ENCODE data around the gene SLC18B1.

Gene SLC18B1
- 29.0 to 36.1 reads per million in 2 donors for total RNA-seq

- peak; percentile 39 for DNase-seq
These were observed at the start of gene SLC18B1 for GRCh38 chr6:132797951-132798868. SLC18B1 (minus strand) TSS chr6:132798637; CDS start chr6:132798456, 181 bp downstream.

- no peak for DNase-seq
These were observed 45.0 kb upstream of the SLC18B1 start for GRCh38 chr6:132843316-132844035.

GRCh38 chr6:132841966-132842365, 43.5 kb upstream of the SLC18B1 start:
- no peak for DNase-seq

GRCh38 chr6:132832891-132833290, 34.5 kb upstream of the SLC18B1 start:
- no peak for DNase-seq

DNA sequence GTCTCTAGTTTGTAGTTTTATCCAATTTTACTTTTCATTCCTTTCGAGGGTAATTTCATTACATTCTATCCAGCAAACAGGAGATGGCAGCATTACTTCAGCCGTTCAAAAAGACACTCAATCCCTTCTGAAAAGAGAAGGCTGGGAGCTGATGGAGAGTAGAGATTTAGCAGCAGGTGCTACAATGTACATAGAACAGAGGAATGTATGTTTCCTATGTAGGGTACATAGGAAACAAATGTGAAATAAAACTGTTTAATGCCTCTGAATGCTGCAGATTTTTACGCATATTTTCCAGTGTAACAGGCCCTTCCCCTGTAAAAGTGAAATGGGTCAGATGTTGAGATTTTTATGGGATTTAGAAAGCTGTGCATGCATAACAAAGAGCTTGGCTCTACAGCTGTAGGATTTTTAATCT, 31.9 kb upstream of the SLC18B1 start:
- no peak for DNase-seq

DNA sequence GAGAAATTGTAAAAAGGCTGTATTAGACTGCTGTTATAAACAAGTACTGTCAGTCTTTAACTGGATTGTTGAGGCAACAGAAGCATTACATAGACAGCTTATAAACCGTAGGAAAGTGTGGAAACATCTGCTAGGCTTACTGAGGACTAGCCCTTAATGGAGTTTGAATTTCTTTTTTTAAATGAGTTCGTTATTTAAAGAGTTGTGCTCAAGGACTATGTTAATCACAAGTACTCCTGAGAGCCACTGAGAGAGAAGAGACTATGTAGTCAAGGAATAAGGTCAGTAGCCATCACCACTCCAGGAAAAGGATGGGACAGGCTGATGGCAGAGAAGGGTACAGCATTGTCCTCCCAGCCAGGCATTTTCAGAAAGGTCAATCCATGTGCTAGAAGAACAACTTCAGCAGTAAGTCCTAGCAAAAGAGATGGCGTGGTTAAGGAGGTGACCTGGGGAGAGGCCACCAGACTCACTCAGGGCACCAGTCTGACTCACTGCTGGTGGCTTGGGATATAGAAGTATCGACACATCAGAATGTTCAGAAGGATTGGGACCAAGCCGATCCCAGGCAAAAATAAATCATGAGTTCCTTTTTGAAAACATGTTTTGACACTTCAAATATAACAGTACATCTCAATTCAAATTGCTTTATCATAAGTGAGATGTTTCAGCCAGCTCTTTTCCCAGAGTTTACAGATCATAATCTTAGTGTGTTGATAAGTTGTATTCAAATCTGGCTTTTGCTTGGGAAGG, 22.4 kb upstream of the SLC18B1 start:
- no peak for DNase-seq

- DNase-seq: no peak
These were observed 21.1 kb upstream of the SLC18B1 start for GRCh38 chr6:132819405-132820161.

DNA sequence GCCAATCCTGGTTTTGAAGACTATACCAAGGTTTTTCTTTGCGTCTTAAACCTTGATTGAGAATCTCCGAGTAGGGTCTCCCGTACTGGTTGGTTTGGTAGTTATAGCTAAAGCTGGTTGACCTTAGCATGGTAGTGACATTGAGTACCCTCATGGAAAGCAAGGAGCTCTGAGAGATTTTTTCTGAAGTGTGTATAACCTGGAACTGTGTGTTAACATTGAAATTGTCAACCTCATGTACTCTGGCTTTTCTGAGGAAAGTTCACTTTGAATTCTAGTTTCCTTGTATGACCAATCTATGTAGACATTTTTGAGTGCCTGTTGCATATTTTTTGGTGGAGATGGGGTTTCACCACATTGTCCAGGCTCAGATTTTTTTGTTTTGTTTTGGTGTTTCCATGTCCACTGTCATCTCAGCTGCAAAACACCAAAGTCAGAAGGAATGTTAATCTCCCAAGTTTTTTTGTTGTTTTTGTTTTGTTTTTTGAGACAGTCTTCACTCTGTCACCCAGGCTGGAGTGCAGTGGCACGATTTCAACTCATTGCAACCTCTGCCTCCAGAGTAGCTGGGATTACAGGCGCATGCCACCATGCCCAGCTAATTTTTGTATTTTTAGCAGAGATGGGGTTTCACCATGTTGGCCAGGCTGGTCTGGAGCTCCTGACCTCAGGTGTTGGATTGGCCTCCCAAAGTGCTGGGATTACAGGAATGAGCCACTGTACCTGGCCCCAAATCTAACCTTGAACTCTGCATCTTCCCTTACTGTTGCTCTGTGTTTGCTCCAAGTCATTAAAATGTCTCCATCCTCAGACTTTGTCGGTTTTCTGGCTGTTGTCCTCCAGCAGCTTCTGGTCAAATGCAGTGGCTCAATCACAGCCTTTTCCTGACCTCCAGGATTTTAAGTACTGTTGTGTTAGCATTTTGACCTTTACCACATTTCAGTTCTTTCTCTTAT, 20.2 kb upstream of the SLC18B1 start:
- DNase-seq: no peak

- no peak for DNase-seq
These were observed 19.3 kb upstream of the SLC18B1 start for GRCh38 chr6:132817554-132818403.

DNA sequence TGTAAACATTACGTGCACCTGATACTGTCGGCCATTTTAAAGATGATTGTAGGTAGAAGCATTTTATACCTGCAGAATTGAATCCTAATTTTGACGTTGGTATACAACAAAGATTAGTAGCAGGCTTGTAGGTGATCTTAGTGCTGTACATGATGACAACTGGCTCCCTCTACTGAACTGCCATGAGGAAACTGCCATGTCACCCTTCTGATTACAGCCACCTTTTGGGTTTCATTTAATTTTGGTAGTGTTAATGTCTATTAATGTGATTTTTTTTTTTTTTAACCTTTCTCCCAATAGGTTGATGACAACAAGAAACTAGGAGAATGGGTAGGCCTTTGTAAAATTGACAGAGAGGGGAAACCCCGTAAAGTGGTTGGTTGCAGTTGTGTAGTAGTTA, 18.2 kb upstream of the SLC18B1 start:
- DNase-seq: no peak

- DNase-seq: no peak
These were observed 16.5 kb upstream of the SLC18B1 start for GRCh38 chr6:132814716-132815570.

GRCh38 chr6:132813173-132813856, 14.9 kb upstream of the SLC18B1 start:
- DNase-seq: no peak

DNA sequence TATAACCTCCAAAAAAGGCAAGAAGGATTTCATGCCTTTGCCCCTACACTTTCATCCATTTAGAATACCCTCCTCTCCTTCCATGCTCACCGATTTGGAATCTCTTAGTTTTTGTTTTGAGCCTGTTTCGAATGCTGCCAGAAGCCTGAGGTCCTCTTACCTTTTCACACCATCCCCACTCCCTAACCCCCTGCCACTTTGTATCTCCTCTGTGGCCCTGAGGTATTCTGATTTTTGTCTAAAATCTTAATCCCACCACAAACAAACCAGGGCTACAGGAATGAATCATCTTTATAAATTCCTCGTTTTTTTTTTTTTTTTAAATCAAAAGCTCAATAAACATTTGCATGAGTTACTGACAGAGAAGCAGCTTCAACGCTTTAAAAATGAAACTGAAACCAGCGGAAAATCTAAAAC, 14.3 kb upstream of the SLC18B1 start:
- DNase-seq: no peak

DNA sequence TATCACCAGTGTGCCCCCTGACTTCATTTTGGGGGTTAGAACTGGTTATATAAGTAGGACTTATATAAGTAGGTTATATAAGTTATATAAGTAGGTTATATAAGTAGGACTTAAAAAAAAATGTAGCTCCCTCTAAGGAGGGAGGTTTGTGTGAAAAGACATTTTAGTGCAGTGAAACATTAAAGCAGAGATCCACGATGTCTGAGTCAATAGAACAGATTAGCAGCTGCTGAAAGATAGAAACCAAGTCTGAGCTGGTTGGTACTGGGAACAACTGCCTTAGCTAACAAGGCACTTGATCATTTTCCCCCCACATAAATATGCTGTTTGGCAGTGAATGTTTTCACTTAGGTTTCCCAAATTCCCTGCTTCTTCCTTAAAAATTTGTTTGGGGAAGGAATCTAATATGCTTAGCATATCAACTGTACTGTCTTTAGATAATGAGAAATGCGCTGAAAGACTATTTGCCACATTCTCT, 13.9 kb upstream of the SLC18B1 start:
- DNase-seq: no peak

- DNase-seq: no peak
These were observed 12.8 kb upstream of the SLC18B1 start for GRCh38 chr6:132811276-132811675.

DNA sequence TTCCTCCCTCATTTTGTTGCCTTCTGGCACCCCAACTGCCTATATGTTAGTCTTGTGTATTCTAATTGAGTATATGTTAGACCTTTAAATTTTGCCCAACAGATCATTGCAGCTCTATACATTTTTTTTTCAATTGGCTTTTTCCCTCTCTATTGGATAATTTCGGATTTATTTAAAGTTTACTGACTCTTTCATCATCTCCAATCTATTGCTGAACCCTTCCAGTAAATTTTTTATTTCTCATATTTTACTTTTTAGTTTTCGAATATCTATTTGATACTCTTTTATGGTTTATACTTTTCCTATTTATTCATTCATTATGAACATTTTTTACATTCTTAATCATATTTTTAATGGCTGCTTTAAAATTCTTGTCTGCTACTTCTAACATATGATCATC, 7.1 kb upstream of the SLC18B1 start:
- DNase-seq: no peak

GRCh38 chr6:132804251-132804650, 5.8 kb upstream of the SLC18B1 start:
- no peak for DNase-seq

DNA sequence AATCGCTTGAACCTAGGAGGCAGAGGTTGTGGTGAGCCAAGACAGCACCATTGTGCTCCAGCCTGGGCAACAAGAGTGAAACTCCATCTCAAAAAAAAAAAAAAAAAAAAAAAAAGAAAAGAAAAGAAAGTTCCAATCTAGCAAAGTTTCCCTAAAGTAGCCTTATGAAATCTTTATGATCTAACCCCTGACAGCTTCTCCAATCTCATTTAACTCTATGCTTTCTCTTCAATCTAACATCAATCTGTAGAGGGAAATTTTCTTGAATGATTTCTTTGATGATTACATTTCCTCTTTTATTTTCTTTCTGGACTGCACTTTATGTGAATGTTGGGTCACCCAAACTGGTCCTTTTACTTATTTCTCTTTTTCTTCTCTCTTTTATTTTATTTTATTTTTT, 2.2 kb upstream of the SLC18B1 start:
- DNase-seq: no peak
